Activated naive CD8-positive, alpha-beta T cell treated with anti-CD3 and anti-CD28 coated beads for 36 hours (primary cell): ENCODE results near the gene USP54. TPM values are rescaled to one million over a fixed set of nuclear protein-coding genes. Genes with fewer than 3 reads are reported as not detected.
A peak's percentile ranks its signal among the peaks of the same experiment; 100 is the strongest.
"Not testable (repeated sequence)": the region's sequence is repeated elsewhere in the genome, so short reads cannot be mapped to it uniquely, and the experiment has no call there.

Experiments
- DNase-seq: peaks from one replicate; pipeline ENCODE4 v3.0.0; 2021
- H3K27ac Mint-ChIP-seq: one replicate; pipeline ENCODE4 v1.8.0; 2022; ENCODE audit warnings: mild to moderate bottlenecking, moderate library complexity, mixed read lengths
- H3K27me3 Mint-ChIP-seq: one replicate; pipeline ENCODE4 v1.8.0; 2022; ENCODE audit warnings: mild to moderate bottlenecking, mixed read lengths
- H3K36me3 Mint-ChIP-seq: one replicate; pipeline ENCODE4 v1.8.0; 2021; ENCODE audit warnings: mild to moderate bottlenecking, mixed read lengths
- H3K4me1 Mint-ChIP-seq: one replicate; pipeline ENCODE4 v1.8.0; 2021; ENCODE audit warnings: mixed read lengths
- H3K4me3 Mint-ChIP-seq: one replicate; pipeline ENCODE4 v1.8.0; 2022; ENCODE audit warnings: mild to moderate bottlenecking, moderate library complexity, mixed read lengths
- H3K9me3 Mint-ChIP-seq: one replicate; pipeline ENCODE4 v1.8.0; 2022; ENCODE audit warnings: mixed read lengths
- total RNA-seq, 2 experiments: library from RNA; stranded (reverse); gene quantifications; one replicate each; pipeline ENCODE4 v1.2.3, GENCODE V29; 2021

USP54 gene
- total RNA-seq, 2 experiments from 2014 or later, result 7.7 to 8.1 TPM

GRCh38 chr10:73567025-73567424, 24.1 kb downstream of the USP54 start:
- H3K27me3 Mint-ChIP-seq, H3K36me3 Mint-ChIP-seq, DNase-seq, H3K4me3 Mint-ChIP-seq, H3K27ac Mint-ChIP-seq, H3K4me1 Mint-ChIP-seq, H3K9me3 Mint-ChIP-seq: not testable (repeated sequence)

DNA sequence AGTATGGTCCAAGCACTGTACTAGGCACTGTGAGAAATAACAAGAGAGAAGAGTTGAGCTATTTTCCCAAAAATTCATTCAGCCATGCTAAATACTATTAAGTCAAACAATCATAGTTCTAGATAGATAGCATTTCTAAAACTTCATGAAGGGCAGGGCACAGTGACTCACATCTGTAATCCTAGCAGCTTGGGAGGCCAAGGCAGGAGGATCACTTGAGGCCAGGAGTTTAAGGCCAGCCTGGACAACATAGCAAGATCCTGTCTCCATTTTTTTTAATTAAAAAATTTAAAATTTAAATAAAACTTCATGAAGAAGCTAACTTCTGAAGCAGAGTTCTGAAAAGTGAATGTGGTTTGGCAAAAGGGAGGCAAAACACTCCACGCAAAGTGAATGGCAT, 29.9 kb downstream of the USP54 start:
- Mint-ChIP-seq H3K4me1 (no peaks in the 10 kb centered on the region), H3K36me3 (no peaks in the 10 kb centered on the region)

DNA sequence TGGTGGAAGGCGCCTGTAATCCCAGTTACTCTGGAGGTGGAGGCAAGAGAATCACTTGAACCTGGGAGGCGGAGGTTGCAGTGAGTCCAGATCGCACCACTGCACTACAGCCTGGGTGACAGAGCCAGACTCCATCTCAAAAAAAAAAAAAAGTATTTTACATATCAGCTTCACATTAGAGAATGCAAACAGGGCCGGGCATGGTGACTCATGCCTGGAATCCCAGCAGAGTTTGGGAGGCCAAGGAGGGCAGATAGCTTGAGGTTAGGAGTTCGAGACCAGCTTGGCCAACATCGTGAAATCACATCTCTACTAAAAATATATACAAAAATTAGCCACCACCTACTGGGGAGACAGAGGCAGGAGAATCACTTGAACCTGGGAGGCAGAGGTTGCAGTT, 31.6 kb downstream of the USP54 start:
- H3K36me3 Mint-ChIP-seq, result no peaks in the 10 kb centered on the region
- H3K9me3 Mint-ChIP-seq, result no peaks in the 10 kb centered on the region
- no peak for DNase-seq
- no peaks in the 10 kb centered on the region for H3K4me1 Mint-ChIP-seq
- H3K27me3 Mint-ChIP-seq, result no peaks in the 10 kb centered on the region
- no peak overlapping the region for H3K27ac Mint-ChIP-seq
- no peak overlapping the region for H3K4me3 Mint-ChIP-seq

More for the DNA sequence above, 29.9 kb downstream of the USP54 start:
- Mint-ChIP-seq H3K27me3 (no peaks in the 10 kb centered on the region), H3K4me3 (no peak overlapping the region), H3K27ac (no peak overlapping the region), H3K9me3 (no peaks in the 10 kb centered on the region)
- DNase-seq, result no peak

DNA sequence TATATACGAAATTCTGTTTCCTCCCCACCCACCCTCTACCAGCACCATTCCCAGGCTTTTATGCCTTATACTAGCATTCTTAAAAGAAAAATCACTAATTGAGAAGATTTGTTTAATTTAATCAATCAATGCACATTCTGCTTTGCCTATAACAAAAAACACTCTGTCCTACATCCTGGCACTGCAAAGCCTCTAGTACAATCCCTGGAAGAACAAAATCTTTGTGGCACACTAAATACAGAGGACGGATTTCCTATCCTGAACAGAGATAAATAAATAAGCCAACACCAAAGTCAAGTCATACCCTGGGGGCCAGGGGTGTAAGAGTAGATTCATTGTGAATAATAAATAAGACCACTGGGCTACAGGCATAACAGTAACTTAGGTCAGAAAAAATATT, 34.3 kb downstream of the USP54 start:
- Mint-ChIP-seq H3K4me1 (no peaks in the 10 kb centered on the region), H3K4me3 (no peak overlapping the region), H3K9me3 (no peaks in the 10 kb centered on the region), H3K27ac (no peak overlapping the region), H3K36me3 (no peaks in the 10 kb centered on the region), H3K27me3 (no peaks in the 10 kb centered on the region)
- DNase-seq, result no peak

DNA sequence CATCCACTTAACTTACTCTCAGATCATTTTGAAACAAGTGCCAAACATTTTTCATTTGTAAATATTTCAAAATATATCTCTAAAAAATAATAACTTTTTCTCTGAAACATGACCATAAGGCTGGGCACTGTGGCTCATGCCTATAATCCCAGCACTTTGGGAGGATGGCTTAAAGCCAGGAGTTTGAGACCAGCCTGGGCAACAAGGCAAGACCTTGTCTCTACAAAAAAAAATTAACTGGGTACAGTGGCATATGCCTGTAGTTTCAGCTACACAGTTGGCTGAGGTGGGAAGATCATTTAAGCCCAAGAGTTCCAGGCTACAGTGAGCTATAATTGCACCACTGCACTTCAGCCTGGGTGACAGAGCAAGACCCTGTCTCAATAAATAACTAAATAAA, 36.4 kb downstream of the USP54 start:
- Mint-ChIP-seq H3K27ac (no peak overlapping the region), H3K9me3 (no peaks in the 10 kb centered on the region), H3K27me3 (no peaks in the 10 kb centered on the region), H3K4me3 (no peak overlapping the region), H3K36me3 (no peaks in the 10 kb centered on the region), H3K4me1 (no peaks in the 10 kb centered on the region)
- no peak for DNase-seq

DNA sequence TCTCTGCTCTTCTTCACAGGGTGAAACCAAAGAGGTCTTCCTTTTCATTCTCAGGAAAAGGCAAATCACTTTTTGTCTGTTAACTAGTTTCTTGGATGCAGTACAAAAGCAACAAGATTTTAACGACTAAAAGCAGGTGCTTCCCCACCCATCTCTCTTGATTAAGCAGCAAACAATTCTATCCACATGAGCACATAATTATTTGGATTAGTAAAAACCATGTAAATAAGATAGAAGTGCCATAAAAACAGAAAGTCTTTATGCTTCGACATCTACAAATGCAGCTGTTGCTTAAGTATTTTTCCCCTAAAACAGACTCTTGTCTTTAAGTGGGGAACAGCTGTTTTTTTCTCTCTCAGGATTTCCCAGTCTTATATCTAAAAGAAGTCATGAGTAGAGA, 37.4 kb downstream of the USP54 start:
- H3K27ac Mint-ChIP-seq, result no peak overlapping the region

GRCh38 chr10:73552819-73553715, 38.1 kb downstream of the USP54 start:
- Mint-ChIP-seq H3K27ac (no peak overlapping the region), H3K4me1 (no peaks in the 10 kb centered on the region), H3K27me3 (no peaks in the 10 kb centered on the region), H3K36me3 (no peaks in the 10 kb centered on the region), H3K9me3 (no peaks in the 10 kb centered on the region), H3K4me3 (no peak overlapping the region)
- no peak for DNase-seq

More for the DNA sequence above, 37.4 kb downstream of the USP54 start:
- Mint-ChIP-seq H3K27me3 (no peaks in the 10 kb centered on the region), H3K4me1 (no peaks in the 10 kb centered on the region), H3K36me3 (no peaks in the 10 kb centered on the region), H3K4me3 (no peak overlapping the region), H3K9me3 (no peaks in the 10 kb centered on the region)
- DNase-seq, result no peak

- H3K27ac Mint-ChIP-seq, result no peak overlapping the region
- no peaks in the 10 kb centered on the region for H3K4me1 Mint-ChIP-seq
- DNase-seq, result no peak
- H3K9me3 Mint-ChIP-seq, result no peaks in the 10 kb centered on the region
- H3K4me3 Mint-ChIP-seq, result no peak overlapping the region
- no peaks in the 10 kb centered on the region for H3K27me3 Mint-ChIP-seq
- H3K36me3 Mint-ChIP-seq, result no peaks in the 10 kb centered on the region
Measured at GRCh38 chr10:73551515-73551914, 39.6 kb downstream of the USP54 start.

GRCh38 chr10:73545357-73545756, 45.8 kb downstream of the USP54 start:
- H3K4me3 Mint-ChIP-seq, result no peak overlapping the region
- H3K9me3 Mint-ChIP-seq, result no peaks in the 10 kb centered on the region
- no peaks in the 10 kb centered on the region for H3K27me3 Mint-ChIP-seq
- no peaks in the 10 kb centered on the region for H3K36me3 Mint-ChIP-seq
- no peaks in the 10 kb centered on the region for H3K4me1 Mint-ChIP-seq
- DNase-seq, result no peak
- no peak overlapping the region for H3K27ac Mint-ChIP-seq

GRCh38 chr10:73537709-73538108, 53.4 kb downstream of the USP54 start:
- Mint-ChIP-seq H3K4me1 (peaks cover 10% of the 10 kb centered on the region), H3K27me3 (no peaks in the 10 kb centered on the region), H3K4me3 (no peak overlapping the region), H3K27ac (no peak overlapping the region), H3K9me3 (no peaks in the 10 kb centered on the region), H3K36me3 (peaks cover 3% of the 10 kb centered on the region)
- DNase-seq, result no peak

GRCh38 chr10:73537288-73537687, 53.9 kb downstream of the USP54 start:
- Mint-ChIP-seq H3K4me1 (peaks cover 10% of the 10 kb centered on the region), H3K27me3 (no peaks in the 10 kb centered on the region), H3K27ac (no peak overlapping the region), H3K4me3 (no peak overlapping the region), H3K9me3 (no peaks in the 10 kb centered on the region), H3K36me3 (peaks cover 3% of the 10 kb centered on the region)
- no peak for DNase-seq

DNA sequence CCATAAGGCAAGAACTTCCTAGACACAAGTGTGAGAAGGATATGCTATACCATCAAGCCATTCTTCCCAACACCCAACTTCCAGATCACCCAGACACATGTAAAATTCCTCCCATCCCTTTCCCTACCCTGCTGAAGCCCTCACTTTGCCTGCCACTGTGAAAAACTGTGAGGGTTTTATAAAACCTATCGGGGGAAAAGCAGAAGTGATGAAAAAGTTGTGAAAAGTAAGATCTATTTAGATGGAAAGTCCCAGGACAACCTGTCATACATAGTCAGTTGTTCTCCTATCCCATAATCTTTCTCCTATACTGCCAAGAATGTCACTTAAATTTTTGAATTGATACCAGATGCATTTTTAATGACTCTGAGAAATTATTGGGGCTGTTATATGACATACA, 56.3 kb downstream of the USP54 start:
- Mint-ChIP-seq H3K4me3 (no peak overlapping the region), H3K27ac (no peak overlapping the region), H3K36me3 (peaks cover 3% of the 10 kb centered on the region), H3K27me3 (no peaks in the 10 kb centered on the region), H3K4me1 (peaks cover 10% of the 10 kb centered on the region), H3K9me3 (no peaks in the 10 kb centered on the region)
- DNase-seq, result no peak

DNA sequence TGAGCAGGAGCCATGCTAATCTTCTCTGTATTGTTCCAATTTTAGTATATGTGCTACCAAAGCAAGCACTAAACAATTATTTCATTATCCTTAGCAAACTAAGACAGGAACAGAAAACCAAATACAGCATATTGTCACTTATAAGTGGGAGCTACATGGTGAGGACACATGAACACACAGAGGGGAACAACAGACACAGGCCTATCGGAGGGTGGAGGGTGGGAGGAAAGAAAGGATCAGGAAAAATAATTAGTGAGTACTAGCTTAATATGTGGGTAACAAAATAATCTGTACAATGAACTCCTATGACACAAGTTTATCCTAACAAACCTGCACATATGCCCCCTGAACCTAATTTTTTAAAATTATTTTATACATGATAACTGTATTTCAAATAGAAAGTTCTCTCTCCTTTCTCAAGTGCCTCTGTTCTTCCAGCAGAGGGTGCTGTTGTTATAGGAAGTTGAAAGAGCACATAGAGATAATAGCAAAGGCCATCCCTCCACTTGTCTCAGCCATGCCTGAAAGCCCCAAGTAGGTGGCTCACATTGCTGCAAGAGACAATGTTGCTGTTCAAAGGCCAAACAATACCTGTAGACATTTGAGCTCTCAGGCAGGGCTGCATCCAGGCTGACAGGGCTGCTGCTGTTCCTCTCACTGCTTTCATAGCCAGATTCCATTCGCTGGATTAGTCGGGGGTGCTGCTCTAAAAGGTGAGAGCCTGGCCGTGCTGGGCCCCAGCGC, 61.9 kb downstream of the USP54 start:
- no peaks in the 10 kb centered on the region for H3K9me3 Mint-ChIP-seq

DNA sequence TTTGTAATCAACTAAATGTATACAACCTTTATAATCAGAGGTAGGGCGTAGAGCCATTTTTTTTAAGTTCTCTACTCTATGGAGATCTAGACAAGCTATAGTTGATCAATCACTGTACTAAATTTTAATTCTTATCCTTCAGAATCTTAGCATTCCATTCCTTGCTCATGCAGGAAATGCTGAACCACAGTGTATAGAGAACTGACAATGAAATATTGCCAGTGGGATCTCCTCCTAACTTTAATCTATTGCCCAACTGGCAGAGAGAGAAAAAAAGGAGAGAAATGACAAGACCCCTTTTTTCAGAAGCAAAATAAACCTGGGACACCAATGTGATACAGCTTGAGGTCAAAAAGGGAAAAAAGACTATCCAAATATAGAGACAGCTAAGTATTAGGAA, 68.9 kb downstream of the USP54 start:
- Mint-ChIP-seq H3K4me3 (no peak overlapping the region), H3K36me3 (no peaks in the 10 kb centered on the region), H3K4me1 (no peaks in the 10 kb centered on the region), H3K9me3 (no peaks in the 10 kb centered on the region), H3K27me3 (no peaks in the 10 kb centered on the region), H3K27ac (no peak overlapping the region)
- DNase-seq, result no peak

More for the DNA sequence above, 61.9 kb downstream of the USP54 start:
- no peak overlapping the region for H3K27ac Mint-ChIP-seq
- DNase-seq, result peak; percentile 7
- no peaks in the 10 kb centered on the region for H3K36me3 Mint-ChIP-seq
- no peaks in the 10 kb centered on the region for H3K4me1 Mint-ChIP-seq
- H3K27me3 Mint-ChIP-seq, result no peaks in the 10 kb centered on the region
- H3K4me3 Mint-ChIP-seq, result no peak overlapping the region

DNA sequence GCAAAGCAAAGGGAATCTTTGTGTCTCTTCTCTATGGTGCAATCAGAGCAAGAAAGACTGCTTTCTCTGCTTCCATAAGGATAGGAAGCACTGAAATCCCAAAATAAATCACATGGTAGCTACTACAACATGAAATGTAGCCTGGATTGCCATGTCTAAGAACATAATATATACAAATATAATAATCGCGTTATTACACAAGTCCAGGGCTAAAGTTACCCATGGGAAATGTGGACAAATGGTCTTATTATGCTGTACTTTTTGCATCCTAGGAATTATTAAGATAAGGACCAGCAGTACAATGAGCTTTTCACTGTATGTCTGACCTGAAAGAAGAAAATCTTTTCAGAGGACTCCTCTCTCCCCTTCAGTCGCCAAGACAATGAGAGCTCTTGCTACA, 71.8 kb downstream of the USP54 start:
- Mint-ChIP-seq H3K36me3 (no peaks in the 10 kb centered on the region), H3K4me3 (no peak overlapping the region), H3K4me1 (no peaks in the 10 kb centered on the region), H3K27me3 (no peaks in the 10 kb centered on the region), H3K9me3 (no peaks in the 10 kb centered on the region), H3K27ac (no peak overlapping the region)
- no peak for DNase-seq
